Prostate gland (tissue), 2 donors: ENCODE measurements around the gene CACNA1B. TPM values are rescaled to one million over a fixed set of nuclear protein-coding genes. Genes with fewer than 3 reads are reported as not detected.
A peak's percentile ranks its signal among the peaks of the same experiment; 100 is the strongest.

Experiments
- DNase-seq: peaks from one replicate; pipeline ENCODE4 v3.0.0-alpha.2; 2019; ENCODE audit warnings: low spot score
- H3K27ac ChIP-seq, 2 donors: fragments of 200-600 bp; sonication (generic); 2 replicates each; pipeline ENCODE4 v1.5.1; 2017 to 2019
- H3K27me3 ChIP-seq: fragments of 200-600 bp; sonication (generic); replicated peaks from 2 replicates; pipeline ENCODE4 v1.5.1; 2019; ENCODE audit not compliant: insufficient read depth
- H3K36me3 ChIP-seq, 2 donors: fragments of 200-600 bp; sonication (generic); 1 replicate in 1 of 2; 2 replicates in 1 of 2; pipeline versions ENCODE4 v1.5.1 to v1.8.1; 2017 to 2019
- H3K4me1 ChIP-seq: fragments of 200-600 bp; sonication (generic); replicated peaks from 2 replicates; pipeline ENCODE4 v1.5.1; 2019
- H3K4me3 ChIP-seq, 2 donors: fragments of 200-600 bp; sonication (generic); 2 replicates each; pipeline ENCODE4 v1.5.1; 2017 to 2019
- H3K9me3 ChIP-seq: fragments of 200-600 bp; sonication (generic); 2 replicates; pipeline ENCODE4 v1.5.1; 2017
- CTCF ChIP-seq, 4 experiments: fragments of 200-600 bp in 2 of 4; fragments of 450-650 bp in 2 of 4; sonication (generic) in 2 of 4; IDR thresholded peaks; 1 replicate in 3 of 4; 2 replicates in 1 of 4; pipeline ENCODE4 v1.5.1; 2016 to 2019; ENCODE audit warnings: antibody characterized with exemption in 4 of 4, mild to moderate bottlenecking in 2 of 4, moderate library complexity in 2 of 4
- POLR2A ChIP-seq: fragments of 450-650 bp; IDR thresholded peaks from one replicate; pipeline ENCODE4 v1.6.1; 2016; ENCODE audit warnings: antibody characterized with exemption, mild to moderate bottlenecking
- POLR2AphosphoS5 ChIP-seq: sonication (generic); formaldehyde crosslinking; IDR thresholded peaks from one replicate; pipeline ENCODE4 v1.6.1; 2017; ENCODE audit warnings: antibody characterized with exemption
- WGBS: methylation state at CpG from one replicate; pipeline ENCODE4 v1.1.5; 2018; 5-methylcytosine and 5-hydroxymethylcytosine counted together
- intact Hi-C: fragments of 100-400 bp; cut with DNase I; formaldehyde crosslinking; loops from one replicate; pipeline ENCODE4 v1.14.2; 2022
- total RNA-seq, 2 donors: library from RNA; depleted of rRNA; stranded (reverse); fragments of >200 nt; gene quantifications; one replicate each; pipeline ENCODE4 v1.1.0, GENCODE V29; 2016

CACNA1B gene
- total RNA-seq, 2 donors from 2014 or later, result 0.36 to 6.0 TPM

GRCh38 chr9:137875354-137875753 is 2.2 kb upstream of the CACNA1B start:
- Histone ChIP-seq H3K36me3 (no peaks in the 10 kb centered on the region), H3K9me3 (no peaks in the 10 kb centered on the region), H3K4me1 (no peaks in the 10 kb centered on the region), H3K27me3 (peaks cover 5% of the 10 kb centered on the region), H3K27ac (no peak overlapping the region), H3K4me3 (no peak overlapping the region)
- no peak for DNase-seq
- 76% methylated on average over 14 of the region's 14 CpGs for WGBS
- intact Hi-C loops, result no loop called here
- no peak for TF ChIP-seq POLR2AphosphoS5
- no peak for TF ChIP-seq POLR2A
- no peak for TF ChIP-seq CTCF (IDR thresholded peaks at IDR 0.05)

- intact Hi-C loops, result no loop called here
- Histone ChIP-seq H3K36me3 (no peaks in the 10 kb centered on the region), H3K4me3 (no peak overlapping the region), H3K27me3 (peaks cover 5% of the 10 kb centered on the region), H3K9me3 (no peaks in the 10 kb centered on the region), H3K4me1 (no peaks in the 10 kb centered on the region), H3K27ac (no peak overlapping the region)
- no peak for DNase-seq
- WGBS, result 87% methylated on average over 10 of the region's 10 CpGs
- TF ChIP-seq POLR2AphosphoS5, result no peak
Observed at GRCh38 chr9:137875846-137876245, 1.7 kb upstream of the CACNA1B start.

- Histone ChIP-seq H3K4me3 (no peak overlapping the region), H3K27me3 (peaks cover 5% of the 10 kb centered on the region), H3K4me1 (no peaks in the 10 kb centered on the region), H3K27ac (no peak overlapping the region), H3K9me3 (no peaks in the 10 kb centered on the region), H3K36me3 (no peaks in the 10 kb centered on the region)
- no peak for TF ChIP-seq POLR2AphosphoS5
- no peak for TF ChIP-seq POLR2A
- TF ChIP-seq CTCF (IDR thresholded peaks at IDR 0.05), result no peak
- WGBS, result 81% methylated on average over 8 of the region's 8 CpGs
- intact Hi-C loops, result no loop called here
- DNase-seq, result no peak
Observed at GRCh38 chr9:137876269-137876668, 1.3 kb upstream of the CACNA1B start.

GRCh38 chr9:137876781-137877386 is 698 bp upstream of the CACNA1B start:
- no peak for DNase-seq
- no peaks in the 10 kb centered on the region for H3K36me3 ChIP-seq
- no peak overlapping the region for H3K27ac ChIP-seq
- no peak overlapping the region for H3K4me3 ChIP-seq
- intact Hi-C loops, result no loop called here
- no peak for TF ChIP-seq POLR2A
- no peak for TF ChIP-seq POLR2AphosphoS5
- TF ChIP-seq CTCF (IDR thresholded peaks at IDR 0.05), result no peak
- H3K27me3 ChIP-seq, result peaks cover 5% of the 10 kb centered on the region
- 68% methylated on average over 46 of the region's 47 CpGs for WGBS
- H3K9me3 ChIP-seq, result no peaks in the 10 kb centered on the region
- H3K4me1 ChIP-seq, result no peaks in the 10 kb centered on the region

GRCh38 chr9:137878146-137878941 is 762 bp downstream of the CACNA1B start:
- WGBS, result 4% methylated on average over 42 of the region's 101 CpGs
- Histone ChIP-seq H3K4me3 (peak overlapping the region; percentile 19 to 37), H3K4me1 (no peaks in the 10 kb centered on the region), H3K36me3 (no peaks in the 10 kb centered on the region), H3K27ac (no peak overlapping the region), H3K27me3 (peaks cover 5% of the 10 kb centered on the region), H3K9me3 (no peaks in the 10 kb centered on the region)
- TF ChIP-seq POLR2A (no peak), CTCF (IDR thresholded peaks at IDR 0.05) (no peak), POLR2AphosphoS5 (no peak)
- no peak for DNase-seq
- intact Hi-C loops, result no loop called here
